Motor neuron (in vitro differentiated cells): ENCODE measurements around the gene AKR1B1. TPM values are rescaled to one million over a fixed set of nuclear protein-coding genes. Genes with fewer than 3 reads are reported as not detected.
A peak's percentile ranks its signal among the peaks of the same experiment; 100 is the strongest.

Source experiments
- ATAC-seq, 8 experiments: fragments of 200-7000 bp; cut with Tn5 transposase; replicated peaks in 6 of 8; 2 replicates each; pipeline ENCODE4 v1.8.0; 2021; ENCODE audit warnings: mild to moderate bottlenecking in 8 of 8, moderate library complexity in 8 of 8
- H3K27ac ChIP-seq, 2 donors: fragments of 250-450 bp; sonication (Bioruptor Pico); 2 replicates each; pipeline ENCODE4 v1.9.0; 2021; ENCODE audit warnings: antibody characterized with exemption in 2 of 2, mild to moderate bottlenecking in 2 of 2, moderate library complexity in 1 of 2
- H3K4me1 ChIP-seq, 2 donors: fragments of 250-450 bp; sonication (Bioruptor Pico); replicated peaks in 1 of 2; 2 replicates each; pipeline ENCODE4 v1.6.1; 2021; ENCODE audit warnings: antibody characterized with exemption in 2 of 2, mild to moderate bottlenecking in 2 of 2, moderate library complexity in 1 of 2
- H3K4me3 ChIP-seq, 5 donors: fragments of 250-450 bp; sonication (Bioruptor Pico); 2 replicates each; pipeline ENCODE4 v1.9.0; 2021; ENCODE audit warnings: antibody characterized with exemption in 5 of 5, mild to moderate bottlenecking in 5 of 5, moderate library complexity in 4 of 5
- WGBS, 10 experiments: fragments of 450-650 bp; shearing (Covaris generic); methylation state at CpG; one replicate each; pipeline ENCODE4 v1.0.0; 2022; 5-methylcytosine and 5-hydroxymethylcytosine counted together
- in situ Hi-C, 9 experiments: fragments of 400-800 bp; cut with MboI; loops; one replicate each; pipeline ENCODE4 v1.15.0; 2021; ENCODE audit warnings: low sequenced_read_pairs in 9 of 9, low pct_unique_long_range_greater_than_20kb in 2 of 9; ENCODE audit not compliant: unreplicated experiment in 9 of 9
- total RNA-seq, 8 experiments: library from RNA; unstranded; fragments of 300-600 nt; gene quantifications; 2 replicates each; pipeline versions ENCODE4 v1.2.3 to v1.2.4, GENCODE V29; 2022

The AKR1B1 gene
- total RNA-seq, 8 experiments from 2014 or later: 33.7 to 104 (median 46.1) TPM

DNA sequence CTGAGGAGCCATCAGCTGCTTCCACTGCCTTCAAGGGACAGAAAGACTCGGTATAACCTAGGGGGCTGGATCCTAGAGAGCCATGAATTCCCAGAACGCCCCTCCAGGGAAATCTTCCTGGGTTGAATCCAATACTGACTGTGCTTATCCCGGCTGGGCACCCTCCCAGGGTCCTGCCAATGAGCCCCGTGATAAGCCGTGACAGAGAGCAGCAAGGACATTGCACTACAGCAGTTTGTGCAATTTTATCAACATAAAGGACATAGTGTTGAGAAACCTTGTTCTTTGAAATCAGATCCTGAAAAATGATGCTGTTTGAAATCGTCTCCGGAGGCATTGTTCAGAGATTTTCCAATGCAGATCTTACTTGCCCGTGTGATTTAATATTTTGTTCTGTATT is 18.8 kb downstream of the AKR1B1 start:
- Histone ChIP-seq H3K27ac (no peak overlapping the region), H3K4me1 (no peaks in the 10 kb centered on the region), H3K4me3 (no peak overlapping the region)
- 72 to 100% (median 95%) methylated on average over 1 to 8 of the region's 8 CpGs; no CpG with 5 or more reads in 2 of the 10 experiments for WGBS, 10 experiments
- in situ Hi-C loops: loop anchor here in 4 of 9 experiments (10.0 to 25.0 kb wide), 3 partner anchors 65 to 522 kb away; no protein-coding TSS in a partner anchor
- ATAC-seq: no peak

- no peak for ATAC-seq
- WGBS, 10 experiments: 25 to 100% (median 86%) methylated on average over 1 to 4 of the region's 4 CpGs; no CpG with 5 or more reads in 2 of the 10 experiments
- no peaks in the 10 kb centered on the region for H3K4me1 ChIP-seq
- no peak overlapping the region for H3K27ac ChIP-seq
- in situ Hi-C loops: loop anchor here in 5 of 9 experiments (10.0 to 25.0 kb wide), 4 partner anchors 76 to 523 kb away; no protein-coding TSS in a partner anchor
- no peak overlapping the region for H3K4me3 ChIP-seq
Observed at GRCh38 chr7:134438946-134439345, 20.0 kb downstream of the AKR1B1 start.

DNA sequence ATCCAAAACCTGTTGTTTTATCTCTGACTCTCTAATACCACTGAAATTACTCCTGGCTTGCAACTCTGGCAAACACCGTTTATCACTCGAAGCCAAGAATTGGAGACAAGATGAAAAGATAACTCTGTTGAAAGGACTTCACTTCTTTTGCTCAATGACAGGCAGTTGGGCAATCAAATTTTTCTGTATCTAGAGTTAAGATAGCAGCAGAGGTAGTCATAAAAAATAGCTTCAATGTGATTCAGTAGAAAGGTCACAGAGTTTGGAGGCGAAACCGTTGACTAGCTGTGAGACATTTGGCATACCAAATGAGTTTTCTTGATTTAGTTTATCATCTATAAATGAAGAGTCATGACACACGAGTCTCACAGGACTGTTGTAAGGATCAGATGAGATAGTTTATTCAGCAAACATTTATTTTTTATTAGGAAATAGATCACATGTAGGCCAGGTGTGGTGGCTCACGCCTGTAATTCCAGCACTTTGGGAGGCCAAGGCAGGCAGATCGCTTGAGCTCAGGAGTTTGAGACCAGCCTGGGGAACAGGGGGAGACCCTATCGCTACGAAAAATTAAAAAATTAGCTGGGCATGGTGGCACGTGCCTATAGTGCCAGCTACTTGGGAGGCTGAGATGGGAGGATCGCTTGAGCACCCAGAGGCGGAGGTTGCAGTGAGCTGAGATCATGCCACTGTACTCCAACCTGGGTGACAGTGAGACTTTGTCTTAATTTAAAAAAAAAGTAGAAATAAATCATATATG is 23.6 kb downstream of the AKR1B1 start:
- ATAC-seq: no peak
- in situ Hi-C loops: loop anchor here in 5 of 9 experiments (10.0 to 25.0 kb wide), 4 partner anchors 79 to 527 kb away; no protein-coding TSS in a partner anchor
- H3K27ac ChIP-seq: no peak overlapping the region
- H3K4me1 ChIP-seq: peaks cover 0 to 3% of the 10 kb centered on the region in 2 donors
- 17 to 96% (median 84%) methylated on average over 2 to 11 of the region's 12 CpGs for WGBS, 10 experiments
- no peak overlapping the region for H3K4me3 ChIP-seq

- WGBS, 10 experiments: 72 to 94% (median 88%) methylated on average over 2 to 5 of the region's 5 CpGs; no CpG with 5 or more reads in 5 of the 10 experiments
- ATAC-seq: no peak
- Histone ChIP-seq H3K4me1 (peaks cover 0 to 3% of the 10 kb centered on the region in 2 donors), H3K27ac (no peak overlapping the region), H3K4me3 (no peak overlapping the region)
- in situ Hi-C loops: loop anchor here in 5 of 9 experiments (10.0 to 25.0 kb wide), 4 partner anchors 80 to 528 kb away; no protein-coding TSS in a partner anchor
Observed at GRCh38 chr7:134434701-134435100, 24.2 kb downstream of the AKR1B1 start.

DNA sequence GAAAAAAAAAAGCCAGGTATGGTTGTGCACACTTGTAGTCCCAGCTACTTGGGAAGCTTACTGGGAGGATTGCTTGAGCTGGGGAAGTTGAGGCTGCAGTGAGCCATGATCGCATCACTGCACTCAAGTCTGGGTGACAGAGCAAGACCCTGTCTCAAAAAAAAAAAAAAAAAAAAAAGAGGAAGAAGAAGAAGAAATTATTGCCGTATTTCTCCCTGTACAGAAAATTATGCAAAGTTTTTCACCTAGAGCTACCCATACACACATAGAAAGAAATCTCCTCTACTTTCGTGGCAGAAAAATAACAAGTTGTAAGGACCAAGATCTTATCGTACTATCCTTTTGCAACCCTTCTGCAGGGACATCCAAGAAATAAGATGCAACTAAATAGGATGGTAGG is 25.5 kb downstream of the AKR1B1 start:
- WGBS, 10 experiments: 50 to 100% (median 84%) methylated on average over 2 to 4 of the region's 4 CpGs; no CpG with 5 or more reads in 1 of the 10 experiments
- no peak for ATAC-seq
- in situ Hi-C loops: loop anchor here in 5 of 9 experiments (10.0 to 25.0 kb wide), 4 partner anchors 81 to 529 kb away; no protein-coding TSS in a partner anchor
- H3K4me3 ChIP-seq: no peak overlapping the region
- H3K4me1 ChIP-seq: peaks cover 0 to 3% of the 10 kb centered on the region in 2 donors
- no peak overlapping the region for H3K27ac ChIP-seq

- in situ Hi-C loops: loop anchor here in 5 of 9 experiments (10.0 to 25.0 kb wide), 4 partner anchors 82 to 530 kb away; no protein-coding TSS in a partner anchor
- Histone ChIP-seq H3K4me1 (peaks cover 0 to 3% of the 10 kb centered on the region in 2 donors), H3K27ac (no peak overlapping the region), H3K4me3 (peak overlapping the region; percentile 12 to 24 (median 19))
- peak; percentile 94 to 99 (median 98) for ATAC-seq
- 0 to 48% (median 10%) methylated on average over 3 to 12 of the region's 31 CpGs; no CpG with 5 or more reads in 1 of the 10 experiments for WGBS, 10 experiments
Observed at GRCh38 chr7:134432296-134433152, 26.4 kb downstream of the AKR1B1 start.

DNA sequence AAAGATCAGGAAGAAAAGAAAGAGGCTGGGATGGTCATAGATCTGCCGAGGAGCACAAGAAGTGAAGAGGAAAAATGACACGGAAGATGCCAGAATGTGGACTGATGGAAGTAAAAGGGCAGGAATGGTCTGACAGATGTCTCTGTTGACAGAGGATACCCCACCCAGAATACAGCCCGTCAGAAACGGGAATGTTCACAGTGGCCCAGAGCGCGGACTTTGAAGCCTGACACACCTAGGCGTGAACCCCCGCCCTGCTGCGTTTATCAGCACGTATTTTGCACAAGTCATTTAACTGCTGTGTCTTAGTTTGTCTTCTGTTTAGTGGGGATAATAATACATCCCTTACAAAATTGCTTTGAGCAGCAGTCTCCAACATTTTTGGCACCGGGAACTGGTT is 27.1 kb downstream of the AKR1B1 start:
- 18 to 100% (median 86%) methylated on average over 2 to 10 of the region's 11 CpGs for WGBS, 10 experiments
- peak overlapping the region in 1 of 5 donors; percentile 20 for H3K4me3 ChIP-seq
- in situ Hi-C loops: loop anchor here in 5 of 9 experiments (10.0 to 25.0 kb wide), 4 partner anchors 83 to 530 kb away; no protein-coding TSS in a partner anchor
- ATAC-seq: no peak
- no peak overlapping the region for H3K27ac ChIP-seq
- H3K4me1 ChIP-seq: peaks cover 0 to 3% of the 10 kb centered on the region in 2 donors

DNA sequence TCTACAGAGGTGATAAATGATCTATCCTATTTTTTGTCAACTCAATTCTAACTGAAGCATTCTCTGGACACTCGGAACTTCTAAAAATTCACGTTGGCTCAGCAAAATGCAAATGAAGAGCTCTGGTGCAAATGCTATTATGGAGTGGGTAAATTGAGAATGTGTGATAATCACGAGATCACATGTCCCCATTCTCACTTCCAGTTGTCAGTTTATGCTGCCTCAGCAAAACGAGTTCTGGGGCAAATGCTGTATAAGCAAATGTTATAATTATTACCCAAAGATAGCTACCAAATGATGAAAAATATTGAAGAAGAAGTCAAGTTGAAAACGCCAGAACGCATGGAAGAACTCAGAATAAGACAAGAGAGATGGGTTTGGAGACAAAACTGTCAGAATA is 29.4 kb downstream of the AKR1B1 start:
- Histone ChIP-seq H3K4me1 (peaks cover 0 to 3% of the 10 kb centered on the region in 2 donors), H3K27ac (no peak overlapping the region), H3K4me3 (no peak overlapping the region)
- ATAC-seq: no peak
- WGBS, 10 experiments: 31 to 86% (median 62%) methylated on average over 2 to 6 of the region's 6 CpGs
- in situ Hi-C loops: loop anchor here in 3 of 9 experiments (25.0 kb wide), 2 partner anchors 183 to 533 kb away; no protein-coding TSS in a partner anchor

- H3K4me1 ChIP-seq: peaks cover 0 to 3% of the 10 kb centered on the region in 2 donors
- ATAC-seq: no peak
- in situ Hi-C loops: loop anchor here in 3 of 9 experiments (25.0 kb wide), 2 partner anchors 183 to 533 kb away; no protein-coding TSS in a partner anchor
- no peak overlapping the region for H3K4me3 ChIP-seq
- no peak overlapping the region for H3K27ac ChIP-seq
- WGBS, 10 experiments: 74 to 94% (median 86%) methylated on average over 5 to 9 of the region's 9 CpGs
Observed at GRCh38 chr7:134428942-134429341, 30.0 kb downstream of the AKR1B1 start.

- Histone ChIP-seq H3K27ac (no peak overlapping the region), H3K4me1 (peaks cover 0 to 2% of the 10 kb centered on the region in 2 donors), H3K4me3 (no peak overlapping the region)
- 0 to 100% (median 60%) methylated on average over 1 to 2 of the region's 2 CpGs; no CpG with 5 or more reads in 2 of the 10 experiments for WGBS, 10 experiments
- in situ Hi-C loops: loop anchor here in 3 of 9 experiments (25.0 kb wide), 2 partner anchors 184 to 534 kb away; no protein-coding TSS in a partner anchor
- ATAC-seq: no peak
Observed at GRCh38 chr7:134427896-134428295, 31.0 kb downstream of the AKR1B1 start.

DNA sequence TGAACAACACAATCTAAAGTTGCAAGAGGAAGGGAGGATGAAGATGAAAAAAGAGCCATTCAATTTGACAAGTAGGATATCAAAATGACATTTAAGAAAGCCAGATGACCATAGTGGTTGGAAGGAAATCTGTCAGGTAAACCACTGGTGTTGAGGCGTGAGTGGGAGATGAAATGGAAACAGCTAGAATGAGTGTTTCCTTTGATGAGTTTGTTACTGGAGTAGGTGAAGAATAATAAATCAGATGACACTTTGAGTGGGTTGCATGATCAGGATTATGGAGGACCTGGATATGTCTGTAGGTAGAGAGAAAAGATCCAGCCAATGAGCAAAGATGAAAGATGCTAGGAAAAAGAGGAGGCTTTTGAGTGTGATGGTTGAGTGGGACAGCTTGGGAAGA is 33.1 kb downstream of the AKR1B1 start:
- in situ Hi-C loops: loop anchor here in 3 of 9 experiments (25.0 kb wide), 2 partner anchors 187 to 537 kb away; no protein-coding TSS in a partner anchor
- 80 to 100% (median 100%) methylated on average over 1 of the region's 1 CpG; no CpG with 5 or more reads in 5 of the 10 experiments for WGBS, 10 experiments
- H3K4me1 ChIP-seq: no peaks in the 10 kb centered on the region
- ATAC-seq: no peak
- H3K4me3 ChIP-seq: no peak overlapping the region
- H3K27ac ChIP-seq: no peak overlapping the region

DNA sequence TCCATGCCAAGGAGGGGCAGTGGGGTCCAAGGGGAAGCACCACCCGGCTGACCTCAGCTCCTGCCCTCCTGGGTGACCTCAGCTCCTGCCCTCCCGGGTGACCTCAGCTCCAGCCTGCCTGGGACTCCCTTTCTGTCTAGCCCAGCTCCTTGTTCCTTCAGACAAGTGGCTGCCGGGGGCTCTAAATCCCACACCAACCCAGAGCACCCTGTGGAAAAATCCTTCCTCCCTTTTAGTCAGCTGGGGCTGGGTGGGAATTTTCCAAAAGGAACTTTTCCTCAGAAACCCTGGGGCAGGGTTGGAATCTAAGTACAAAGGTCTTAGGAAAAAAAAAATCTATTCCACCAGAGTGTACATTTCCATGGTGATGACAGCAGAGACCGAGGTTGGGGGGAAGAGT is 36.3 kb downstream of the AKR1B1 start:
- no peak for ATAC-seq
- Histone ChIP-seq H3K27ac (no peak overlapping the region), H3K4me1 (no peaks in the 10 kb centered on the region), H3K4me3 (no peak overlapping the region)
- 0 to 100% (median 56%) methylated on average over 1 to 3 of the region's 4 CpGs; no CpG with 5 or more reads in 3 of the 10 experiments for WGBS, 10 experiments
- in situ Hi-C loops: loop anchor here in 1 of 9 experiments (25.0 kb wide), 1 partner anchor 285 kb away; the partner anchor contains the start of gene LRGUK
